Lower leg skin (tissue), 4 donors: Measurements from ENCODE around the gene AIG1. TPM values are rescaled to one million over a fixed set of nuclear protein-coding genes. Genes with fewer than 3 reads are reported as not detected.

Experiments
- DNase-seq, 2 donors: peaks; one replicate each; pipeline ENCODE4 v3.0.0-alpha.2; 2019; ENCODE audit warnings: low spot score in 2 of 2
- H3K4me3 ChIP-seq: fragments of 200-600 bp; sonication (generic); 2 replicates; pipeline ENCODE4 v1.5.1; 2017; ENCODE audit warnings: mild to moderate bottlenecking, low read depth; ENCODE audit not compliant: poor library complexity, severe bottlenecking
- CTCF ChIP-seq, 3 donors: fragments of 450-650 bp; IDR thresholded peaks; one replicate each; pipeline ENCODE4 v1.5.1; 2016; ENCODE audit warnings: antibody characterized with exemption in 3 of 3, mild to moderate bottlenecking in 3 of 3, moderate library complexity in 2 of 3
- POLR2A ChIP-seq, 2 donors: fragments of 450-650 bp; IDR thresholded peaks; one replicate each; pipeline ENCODE4 v1.6.1; 2016 to 2017; ENCODE audit warnings: antibody characterized with exemption in 2 of 2, mild to moderate bottlenecking in 1 of 2, moderate library complexity in 1 of 2
- WGBS, 2 donors: methylation state at CpG; one replicate each; pipeline ENCODE4 v1.1.5; 2018; 5-methylcytosine and 5-hydroxymethylcytosine counted together
- intact Hi-C: fragments of 100-400 bp; cut with DNase I; formaldehyde crosslinking; loops from one replicate; pipeline ENCODE4 v1.15.0; 2023; ENCODE audit warnings: low total_unique reads
- total RNA-seq, 4 donors: library from RNA; depleted of rRNA; stranded (reverse); fragments of >200 nt; gene quantifications; one replicate each; pipeline ENCODE4 v1.1.0, GENCODE V29; 2016

Gene AIG1
- total RNA-seq, 4 donors from 2014 or later, result 12.2 to 21.4 (median 16.0) TPM

GRCh38 chr6:143215771-143216170, 155.1 kb downstream of the AIG1 start:
- WGBS, 2 donors, result 49 to 51% methylated on average over 1 of the region's 1 CpG
- TF ChIP-seq CTCF (IDR thresholded peaks at IDR 0.05) (no peak), POLR2A (IDR thresholded peaks at IDR 0.05) (no peak)
- intact Hi-C loops, result no loop called here

GRCh38 chr6:143218233-143218632, 157.5 kb downstream of the AIG1 start:
- H3K4me3 ChIP-seq, result no peak overlapping the region
- no peak for DNase-seq
- intact Hi-C loops, result no loop called here
- WGBS, 2 donors, result 87 to 89% methylated on average over 5 of the region's 5 CpGs
- no peak for TF ChIP-seq CTCF (IDR thresholded peaks at IDR 0.05)
- TF ChIP-seq POLR2A (IDR thresholded peaks at IDR 0.05), result no peak

More at GRCh38 chr6:143215771-143216170, 155.1 kb downstream of the AIG1 start:
- DNase-seq, result no peak
- H3K4me3 ChIP-seq, result no peak overlapping the region

GRCh38 chr6:143221698-143222097, 161.0 kb downstream of the AIG1 start:
- 76 to 79% methylated on average over 5 of the region's 5 CpGs for WGBS, 2 donors
- intact Hi-C loops, result no loop called here
- no peak for DNase-seq

GRCh38 chr6:143222310-143222709, 161.6 kb downstream of the AIG1 start:
- WGBS, 2 donors, result 74 to 77% methylated on average over 5 of the region's 5 CpGs
- TF ChIP-seq CTCF (IDR thresholded peaks at IDR 0.05), result no peak
- no peak for TF ChIP-seq POLR2A (IDR thresholded peaks at IDR 0.05)
- intact Hi-C loops, result no loop called here

More at GRCh38 chr6:143221698-143222097, 161.0 kb downstream of the AIG1 start:
- no peak overlapping the region for H3K4me3 ChIP-seq
- no peak for TF ChIP-seq CTCF (IDR thresholded peaks at IDR 0.05)
- no peak for TF ChIP-seq POLR2A (IDR thresholded peaks at IDR 0.05)

GRCh38 chr6:143222801-143223231, 162.1 kb downstream of the AIG1 start:
- H3K4me3 ChIP-seq, result no peak overlapping the region
- 66 to 68% methylated on average over 2 of the region's 2 CpGs for WGBS, 2 donors
- intact Hi-C loops, result no loop called here
- no peak for DNase-seq
- TF ChIP-seq CTCF (IDR thresholded peaks at IDR 0.05) (no peak), POLR2A (IDR thresholded peaks at IDR 0.05) (no peak)

More at GRCh38 chr6:143222310-143222709, 161.6 kb downstream of the AIG1 start:
- DNase-seq, result no peak
- no peak overlapping the region for H3K4me3 ChIP-seq

GRCh38 chr6:143223895-143224294, 163.2 kb downstream of the AIG1 start:
- no peak overlapping the region for H3K4me3 ChIP-seq
- WGBS, 2 donors, result 70 to 78% methylated on average over 8 of the region's 8 CpGs
- intact Hi-C loops, result no loop called here
- TF ChIP-seq POLR2A (IDR thresholded peaks at IDR 0.05) (no peak), CTCF (IDR thresholded peaks at IDR 0.05) (no peak)
- peak in 1 of 2 donors; percentile 86 for DNase-seq
